GM18499 (cell line): ENCODE results near the gene LMF1.
"Not testable (repeated sequence)": the region's sequence is repeated elsewhere in the genome, so short reads cannot be mapped to it uniquely, and the experiment has no call there.

Experiments used
- ATAC-seq: cut with Tn5 transposase; IDR thresholded peaks from one replicate; pipeline ENCODE4 v1.9.1; 2021; ENCODE audit warnings: moderate number of reproducible peaks; ENCODE audit not compliant: insufficient read depth, unreplicated experiment

LMF1 gene

DNA sequence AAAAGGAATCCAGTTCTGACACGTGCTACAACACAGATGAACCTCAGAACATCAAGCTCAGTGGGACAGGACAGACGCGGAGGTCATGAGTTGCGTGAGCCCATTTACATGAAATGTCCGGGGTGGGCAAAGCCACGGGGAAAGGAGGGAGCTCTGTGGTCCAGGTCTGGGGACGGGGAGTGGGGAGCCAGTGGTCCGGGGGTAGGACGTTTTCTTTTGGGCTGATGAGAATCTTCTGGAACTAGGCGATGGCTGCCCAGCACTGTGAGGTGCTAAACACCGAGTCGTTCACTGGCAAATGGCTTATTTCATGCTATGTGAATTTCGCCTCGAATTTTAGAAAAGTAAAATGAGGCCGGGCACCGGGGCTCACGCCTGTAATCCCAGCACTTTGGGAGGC, 2.6 kb upstream of the LMF1 start:
- ATAC-seq, result no peak

DNA sequence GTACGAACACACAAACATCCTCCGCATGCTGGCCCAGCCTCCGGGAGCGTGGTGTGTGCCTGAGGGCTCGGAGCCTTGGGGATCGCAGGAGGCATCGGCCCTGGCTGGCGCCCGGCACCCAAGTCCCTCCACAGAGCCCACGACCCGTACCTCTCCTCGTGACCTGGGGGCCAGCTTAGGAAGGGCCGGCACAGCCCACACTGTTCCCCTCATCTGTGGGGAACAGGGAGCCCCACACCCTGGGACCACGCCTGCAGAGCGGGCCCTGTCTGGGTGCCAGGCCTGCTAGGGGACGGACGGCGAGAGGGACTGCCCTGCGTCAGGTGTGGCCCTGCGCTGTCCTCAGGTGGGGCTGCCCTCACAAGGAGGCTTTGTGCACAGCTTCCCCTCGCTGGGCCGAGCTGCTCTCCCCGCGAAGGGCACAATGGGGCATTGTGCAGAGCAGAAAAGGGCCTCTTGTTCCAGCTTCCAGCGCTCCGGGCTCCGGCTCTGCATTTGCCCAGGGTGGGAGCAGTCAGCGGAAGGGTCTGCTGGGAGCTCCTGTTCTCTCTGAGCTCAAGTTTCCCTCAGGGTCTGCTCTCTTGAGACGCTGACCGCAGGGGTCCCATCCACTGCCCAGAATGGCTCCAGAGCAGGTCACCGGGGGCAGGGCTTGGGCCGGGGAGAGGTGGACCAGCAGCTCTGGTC, 1.7 kb upstream of the LMF1 start:
- ATAC-seq, result no peak

DNA sequence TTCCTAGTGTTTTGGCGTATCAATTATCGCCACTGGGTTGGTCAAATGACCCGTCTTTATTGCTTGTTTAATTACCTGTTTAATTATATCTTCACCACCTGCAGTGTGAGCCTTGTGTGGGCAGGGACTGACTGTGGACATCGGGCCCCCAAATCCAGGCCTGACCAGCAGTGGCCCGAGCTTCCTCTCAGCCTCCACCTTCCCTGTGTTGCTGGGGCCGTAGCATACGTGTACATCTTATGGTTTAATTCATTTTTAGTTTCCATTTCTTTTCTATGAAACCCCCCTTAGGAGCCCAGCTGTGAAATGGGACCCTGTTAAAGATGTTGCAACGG, 1.2 kb upstream of the LMF1 start:
- ATAC-seq, result no peak

- ATAC-seq, result no peak
These were observed 760 bp upstream of the LMF1 start for GRCh38 chr16:971582-971905.

DNA sequence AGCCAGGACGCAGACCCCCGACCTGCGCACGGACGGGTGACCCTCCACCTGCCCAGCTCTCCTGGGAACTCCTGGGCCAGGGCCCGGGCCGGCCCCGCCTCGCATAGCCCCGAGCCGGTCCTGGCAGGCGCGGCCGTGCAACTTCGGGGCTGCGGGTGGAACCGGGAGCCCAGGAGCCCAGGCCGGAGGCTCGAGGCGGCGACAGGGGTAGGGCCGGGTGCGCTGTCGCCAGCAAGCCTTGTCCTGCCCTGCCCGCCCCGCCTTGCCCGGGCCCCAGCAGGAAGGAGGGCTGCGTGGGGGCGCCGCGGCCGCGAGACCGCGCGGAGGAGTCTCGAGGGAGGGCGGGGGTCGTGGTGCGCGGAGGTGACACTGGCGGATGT, 408 bp downstream of the LMF1 start:
- no peak for ATAC-seq

DNA sequence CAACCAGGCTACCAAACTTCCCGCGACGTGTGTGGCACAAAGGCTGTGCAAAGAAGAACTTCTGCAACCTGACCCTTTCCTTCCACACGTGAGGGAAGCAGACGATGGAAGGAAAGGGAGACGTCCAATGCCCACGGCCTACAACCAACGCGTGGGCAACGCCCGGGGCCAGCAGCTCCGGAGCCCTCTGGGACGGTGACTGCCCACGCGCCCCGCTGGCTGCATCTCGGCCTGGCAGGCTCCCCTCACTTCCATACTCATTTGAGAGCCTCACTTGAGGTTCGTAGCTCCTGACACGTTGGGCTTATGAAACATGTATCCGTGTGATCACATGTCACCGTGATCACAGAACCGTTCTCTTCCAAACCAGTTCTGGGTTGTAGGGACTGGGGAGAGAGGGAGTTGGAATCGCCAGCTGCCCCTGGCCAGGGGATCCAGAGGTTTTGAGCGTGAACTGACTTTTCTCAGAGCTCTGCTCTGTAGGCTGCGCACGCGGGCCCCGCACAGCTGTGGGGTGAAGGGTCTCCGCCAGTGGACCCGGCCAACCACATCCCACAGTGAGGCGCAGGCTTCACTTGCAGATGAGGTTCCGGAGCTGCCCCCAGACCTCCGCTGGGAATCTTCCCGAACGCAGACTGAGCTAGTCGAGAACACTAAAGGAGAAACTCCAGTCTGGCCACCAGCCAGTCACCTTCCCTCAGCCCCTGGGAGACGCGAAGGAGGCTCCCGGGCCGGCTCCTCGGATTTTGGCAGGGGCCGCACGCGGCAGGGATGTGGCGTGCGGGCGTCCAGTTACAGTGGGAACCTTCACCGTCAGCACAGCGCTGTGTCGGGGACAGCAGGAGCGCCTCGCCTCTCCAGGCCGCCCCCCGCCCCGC, 1.0 kb downstream of the LMF1 start:
- no peak for ATAC-seq

GRCh38 chr16:968620-969019, 2.2 kb downstream of the LMF1 start:
- ATAC-seq, result no peak

GRCh38 chr16:967546-968295, 3.1 kb downstream of the LMF1 start:
- ATAC-seq, result no peak

GRCh38 chr16:967077-967541, 3.7 kb downstream of the LMF1 start:
- no peak for ATAC-seq

- ATAC-seq, result no peak
These were observed 4.3 kb downstream of the LMF1 start for GRCh38 chr16:966505-966904.

GRCh38 chr16:966035-966434, 4.7 kb downstream of the LMF1 start:
- no peak for ATAC-seq

DNA sequence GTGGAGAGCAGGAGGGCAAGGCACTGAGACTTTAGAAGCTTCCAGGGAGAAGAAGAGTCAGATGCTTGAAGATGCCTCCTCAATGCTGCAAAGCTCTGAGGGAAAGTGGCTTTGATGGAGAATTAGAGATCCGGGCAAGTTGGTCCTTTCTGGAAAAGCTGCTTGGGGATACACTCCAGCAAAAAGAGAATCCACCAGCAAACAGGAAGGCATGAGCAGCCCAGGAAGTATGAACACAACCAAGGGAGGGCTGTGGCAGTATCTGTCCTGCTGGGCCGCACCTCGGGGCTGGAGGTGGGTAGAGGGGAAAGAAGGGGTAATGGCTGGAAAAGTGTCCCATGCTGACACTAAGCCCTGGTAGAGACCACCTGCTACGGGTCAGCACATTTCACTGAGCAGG, 5.3 kb downstream of the LMF1 start:
- no peak for ATAC-seq

- no peak for ATAC-seq
These were observed 5.8 kb downstream of the LMF1 start for GRCh38 chr16:965036-965395.

DNA sequence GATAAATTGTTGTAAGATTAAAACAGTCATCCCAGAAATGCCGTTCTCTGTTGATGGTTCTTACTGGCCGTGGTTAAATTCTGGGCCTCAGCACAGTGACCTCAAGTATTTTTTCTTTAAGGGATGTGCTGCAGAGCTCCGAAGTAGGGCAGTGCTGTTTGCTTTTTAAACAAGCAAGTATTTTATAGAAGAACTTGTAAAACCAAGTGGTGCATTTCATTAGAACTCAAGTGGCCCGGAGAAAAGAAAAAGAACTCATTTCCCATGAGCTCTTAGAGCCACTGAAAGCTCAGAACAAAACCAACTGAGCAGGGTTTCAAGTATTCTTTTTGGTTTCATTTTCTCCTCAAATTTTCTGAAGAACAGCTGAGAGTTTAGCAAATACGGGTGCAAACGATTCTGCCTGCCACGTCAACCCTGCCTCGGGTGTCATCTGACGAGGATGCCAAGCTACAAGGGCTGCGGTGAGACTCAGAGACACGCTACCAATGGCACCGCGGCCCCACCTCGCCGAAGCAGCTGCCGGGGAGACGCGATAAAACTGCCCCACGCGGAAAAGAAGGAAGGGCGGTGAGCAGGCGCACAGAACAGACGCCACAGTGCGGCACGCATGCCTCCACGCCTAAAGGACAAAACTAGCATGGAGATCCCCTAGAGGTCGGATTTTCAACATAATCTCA, 6.3 kb downstream of the LMF1 start:
- ATAC-seq, result no peak

DNA sequence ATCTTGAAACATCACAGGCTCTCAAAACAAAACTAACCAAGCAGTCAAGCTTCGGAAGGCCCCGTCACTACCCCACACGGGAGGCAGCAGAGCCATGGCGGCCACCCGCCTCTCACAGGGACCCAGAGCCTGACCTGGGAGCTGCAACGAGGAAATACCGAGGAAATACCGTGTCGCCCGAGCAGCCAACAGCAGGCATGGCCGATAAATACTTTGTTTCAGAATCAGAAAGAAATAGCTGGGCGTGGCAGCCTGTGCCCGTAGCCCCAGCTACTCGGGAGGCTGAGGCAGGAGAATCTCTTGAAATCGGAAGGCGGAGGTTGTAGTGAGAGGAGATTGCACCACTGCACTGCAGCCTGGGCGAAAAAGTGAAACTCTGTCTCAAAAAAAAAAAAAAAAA, 6.9 kb downstream of the LMF1 start:
- no peak for ATAC-seq

DNA sequence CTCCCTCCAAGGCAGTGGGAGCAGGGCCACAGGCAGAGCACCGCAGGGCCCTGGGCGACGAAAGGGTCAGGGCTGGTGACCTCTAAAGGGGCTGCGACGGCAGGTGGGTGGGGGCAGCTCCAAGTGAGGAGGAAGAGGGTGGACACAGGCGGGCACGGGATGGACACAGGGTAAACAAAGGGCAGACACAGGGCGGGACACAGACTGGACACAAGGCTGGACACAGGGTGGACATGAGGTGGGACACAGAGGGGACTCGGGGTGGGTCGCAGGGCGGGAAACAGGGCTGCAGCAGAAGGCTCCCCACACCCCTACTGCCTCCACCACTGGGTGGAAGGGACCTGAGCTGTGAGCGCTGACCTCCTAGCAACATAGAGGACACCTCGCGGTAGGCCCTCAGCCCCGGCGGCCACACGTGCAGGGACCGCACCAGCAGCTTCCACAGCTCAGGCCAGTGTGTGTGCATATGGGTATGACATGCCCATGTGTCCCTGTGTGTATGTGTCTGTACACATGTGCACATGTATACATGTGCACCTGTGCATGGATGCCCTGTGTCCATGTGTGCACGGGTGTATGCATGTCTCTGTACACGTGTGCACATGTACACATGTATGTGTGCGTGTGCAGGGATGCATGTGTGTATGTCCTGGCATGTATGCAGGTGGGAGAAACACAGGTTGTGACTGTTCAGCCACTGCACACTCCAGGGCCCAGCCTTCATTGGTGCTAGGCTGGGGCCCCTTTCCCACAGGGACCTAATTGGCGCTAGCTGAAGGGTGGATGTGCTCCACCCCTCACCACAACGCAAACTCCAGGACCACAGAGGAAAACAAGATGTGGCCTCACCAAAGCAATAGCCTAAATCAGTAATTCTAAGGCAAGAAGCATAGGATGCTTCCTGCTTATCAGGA, 7.6 kb downstream of the LMF1 start:
- ATAC-seq, result no peak

DNA sequence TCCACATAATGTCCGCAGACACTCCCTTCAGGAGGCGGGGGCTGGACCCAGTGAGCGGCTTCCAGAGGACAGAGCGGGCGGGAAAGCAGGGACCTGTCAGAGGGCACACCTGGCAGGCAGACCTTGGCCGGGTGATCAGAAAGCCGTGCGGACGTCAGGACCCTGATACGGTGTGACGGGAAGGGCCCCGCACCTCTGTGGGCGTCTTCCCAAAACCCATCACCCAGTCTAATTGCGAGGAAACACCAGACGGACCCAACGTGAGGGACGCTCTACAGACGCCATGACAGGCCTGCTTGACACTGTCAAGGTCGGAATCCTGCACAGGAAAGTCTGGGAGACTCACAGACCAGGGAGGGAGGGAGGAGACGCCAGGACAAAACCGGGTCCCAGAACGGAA, 8.4 kb downstream of the LMF1 start:
- no peak for ATAC-seq

- ATAC-seq, result no peak
These were observed 11.3 kb downstream of the LMF1 start for GRCh38 chr16:959232-960040.

- not testable (repeated sequence) for ATAC-seq
These were observed 15.0 kb downstream of the LMF1 start for GRCh38 chr16:955766-956165.
